MM.1S (cell line): ENCODE measurements around the gene HIPK4.
"Not testable (repeated sequence)": the region's sequence is repeated elsewhere in the genome, so short reads cannot be mapped to it uniquely, and the experiment has no call there.

Experiments
- EZH2 ChIP-seq: fragments of 300-600 bp; sonication (generic); optimal IDR thresholded peaks from 2 replicates; pipeline ENCODE3; 2017; ENCODE audit warnings: low read depth, mild to moderate bottlenecking, antibody characterized with exemption, low read length, mixed read lengths
- TF ChIP-seq, protein P1 (sequence below): fragments of 300-600 bp; sonication (generic); IDR thresholded peaks from 2 replicates; pipeline ENCODE4 v1.5.1; 2016; ENCODE audit warnings: antibody characterized with exemption, low read length, mixed read lengths

DNA sequence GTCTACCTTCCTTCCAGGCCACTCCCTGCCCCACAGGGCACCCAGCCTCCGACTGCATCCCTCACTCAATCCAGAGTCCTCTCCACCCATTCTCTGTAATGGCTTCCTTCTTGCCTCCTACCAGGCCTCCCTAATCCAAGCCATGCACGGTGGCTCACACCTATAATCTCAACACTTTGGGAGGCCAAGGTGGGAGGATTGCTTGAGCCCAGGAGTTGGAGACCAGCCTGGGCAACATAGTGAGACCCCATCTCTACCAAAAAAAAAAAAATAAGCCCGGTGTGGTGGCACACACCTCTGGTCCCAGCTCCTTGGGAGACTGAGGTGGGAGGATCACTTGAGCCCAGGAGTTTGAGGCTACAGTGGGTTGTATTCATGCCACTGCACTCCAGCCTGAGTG, 19.7 kb downstream of the HIPK4 start:
- TF ChIP-seq, protein P1, sequence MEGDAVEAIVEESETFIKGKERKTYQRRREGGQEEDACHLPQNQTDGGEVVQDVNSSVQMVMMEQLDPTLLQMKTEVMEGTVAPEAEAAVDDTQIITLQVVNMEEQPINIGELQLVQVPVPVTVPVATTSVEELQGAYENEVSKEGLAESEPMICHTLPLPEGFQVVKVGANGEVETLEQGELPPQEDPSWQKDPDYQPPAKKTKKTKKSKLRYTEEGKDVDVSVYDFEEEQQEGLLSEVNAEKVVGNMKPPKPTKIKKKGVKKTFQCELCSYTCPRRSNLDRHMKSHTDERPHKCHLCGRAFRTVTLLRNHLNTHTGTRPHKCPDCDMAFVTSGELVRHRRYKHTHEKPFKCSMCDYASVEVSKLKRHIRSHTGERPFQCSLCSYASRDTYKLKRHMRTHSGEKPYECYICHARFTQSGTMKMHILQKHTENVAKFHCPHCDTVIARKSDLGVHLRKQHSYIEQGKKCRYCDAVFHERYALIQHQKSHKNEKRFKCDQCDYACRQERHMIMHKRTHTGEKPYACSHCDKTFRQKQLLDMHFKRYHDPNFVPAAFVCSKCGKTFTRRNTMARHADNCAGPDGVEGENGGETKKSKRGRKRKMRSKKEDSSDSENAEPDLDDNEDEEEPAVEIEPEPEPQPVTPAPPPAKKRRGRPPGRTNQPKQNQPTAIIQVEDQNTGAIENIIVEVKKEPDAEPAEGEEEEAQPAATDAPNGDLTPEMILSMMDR, result not testable (repeated sequence)
- not testable (repeated sequence) for TF ChIP-seq EZH2
